ENCODE data around the gene TP53I3.
"Not testable (repeated sequence)": the region's sequence is repeated elsewhere in the genome, so short reads cannot be mapped to it uniquely, and the experiment has no call there.

The TP53I3 gene

DNA sequence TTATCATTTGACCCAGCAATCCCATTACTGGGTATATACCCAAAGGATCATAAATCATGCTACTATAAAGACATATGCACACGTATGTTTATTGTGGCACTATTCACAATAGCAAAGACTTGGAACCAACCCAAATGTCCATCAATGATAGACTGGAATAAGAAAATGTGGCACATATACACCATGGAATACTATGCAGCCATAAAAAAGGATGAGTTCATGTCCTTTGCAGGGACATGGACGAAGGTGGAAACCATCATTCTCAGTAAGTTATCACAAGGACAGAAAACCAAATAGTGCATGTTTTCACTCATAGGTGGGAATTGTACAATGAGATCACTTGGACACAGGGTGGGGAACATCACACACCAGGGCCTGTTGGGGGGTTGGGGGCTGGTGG lies 16.1 kb upstream of the TP53I3 start:
- not testable (repeated sequence) for DNase-seq (ENCODE audit: low read depth)

DNA sequence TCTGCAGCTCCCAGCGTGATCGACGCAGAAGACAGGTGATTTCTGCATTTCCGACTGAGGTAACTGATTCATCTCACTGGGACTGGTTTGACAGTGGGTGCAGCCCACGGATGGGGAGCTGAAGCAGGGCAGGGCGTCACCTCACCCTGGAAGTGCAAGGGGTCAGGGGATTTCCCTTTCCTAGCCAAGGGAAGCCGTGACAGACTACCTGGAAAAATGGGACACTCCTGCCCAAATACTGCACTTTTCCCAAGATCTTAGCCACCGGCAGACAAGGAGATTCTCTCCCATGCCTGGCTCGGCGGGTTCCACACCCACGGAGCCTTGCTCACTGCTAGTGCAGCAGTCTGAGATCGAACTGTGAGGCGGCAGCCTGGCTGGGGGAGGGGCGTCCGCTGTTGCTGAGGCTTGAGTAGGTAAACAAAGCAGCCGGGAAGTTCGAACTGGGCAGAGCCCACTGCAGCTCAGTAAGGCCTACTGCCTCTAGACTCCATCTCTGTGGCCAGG lies 10.6 kb upstream of the TP53I3 start:
- DNase-seq (ENCODE audit: low read depth), result not testable (repeated sequence)

DNA sequence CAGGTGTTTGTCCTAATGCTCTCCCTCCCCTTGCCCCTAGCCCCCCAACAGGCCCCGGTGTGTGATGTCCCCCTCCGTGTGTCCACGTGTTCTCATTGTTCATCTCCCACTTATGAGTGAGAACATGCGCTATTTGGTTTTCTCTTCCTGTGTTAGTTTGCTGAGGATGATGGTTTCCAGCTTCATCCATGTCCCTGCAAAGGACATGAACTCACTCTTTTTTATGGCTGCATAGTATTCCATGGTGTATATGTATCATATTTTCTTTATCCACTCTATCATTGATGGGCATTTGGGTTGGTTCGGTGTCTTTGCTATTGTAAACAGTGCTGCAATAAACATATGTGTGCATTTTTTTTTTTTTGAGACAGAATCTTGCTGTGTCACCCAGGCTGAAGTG lies 8.6 kb upstream of the TP53I3 start:
- not testable (repeated sequence) for DNase-seq (ENCODE audit: low read depth)

DNA sequence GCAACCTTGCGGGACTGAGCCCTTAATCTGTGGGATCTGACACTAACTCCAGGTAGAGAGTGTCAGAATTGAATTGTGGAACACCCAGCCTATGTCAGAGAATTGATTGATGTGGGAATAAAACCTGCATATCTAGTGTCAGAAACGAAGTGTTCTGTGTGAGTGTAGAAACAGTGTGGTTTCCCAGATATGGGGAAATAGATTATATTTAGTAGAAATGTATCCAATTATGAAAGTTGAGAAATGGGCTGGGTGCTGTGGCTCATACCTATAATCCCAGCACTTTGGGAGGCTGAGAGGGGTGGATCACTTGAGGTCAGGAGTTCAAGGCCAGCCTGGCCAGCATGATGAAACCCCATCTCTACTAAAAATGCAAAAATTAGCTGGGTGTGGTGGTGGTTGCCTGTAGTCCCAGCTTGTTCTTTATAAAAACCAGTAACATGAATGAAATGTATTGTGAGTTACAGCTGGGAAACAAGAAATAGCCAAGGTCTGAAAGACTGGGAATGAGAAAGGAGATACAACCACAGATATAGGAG lies 4.3 kb upstream of the TP53I3 start:
- DNase-seq (ENCODE audit: low read depth), result no peak

DNA sequence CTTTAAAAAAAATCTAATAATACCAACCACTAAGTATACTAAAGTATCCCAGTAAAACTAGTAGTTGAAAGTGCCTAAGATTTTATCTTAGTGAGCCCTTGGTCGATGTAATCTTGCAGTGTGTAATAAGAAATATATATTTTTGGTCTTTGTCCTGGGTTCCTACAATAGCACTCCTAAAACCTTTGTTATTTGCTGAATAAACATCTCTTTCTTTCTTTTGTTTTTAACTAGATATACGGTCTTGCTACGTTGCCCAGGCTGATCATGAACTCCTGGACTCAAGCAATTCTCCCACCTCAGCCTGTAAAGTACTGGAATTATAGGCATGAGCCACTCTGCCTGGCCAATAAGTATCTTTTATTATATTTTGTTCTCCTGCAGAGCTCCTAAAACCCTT lies 2.4 kb upstream of the TP53I3 start:
- no peak for DNase-seq (ENCODE audit: low read depth)

DNA sequence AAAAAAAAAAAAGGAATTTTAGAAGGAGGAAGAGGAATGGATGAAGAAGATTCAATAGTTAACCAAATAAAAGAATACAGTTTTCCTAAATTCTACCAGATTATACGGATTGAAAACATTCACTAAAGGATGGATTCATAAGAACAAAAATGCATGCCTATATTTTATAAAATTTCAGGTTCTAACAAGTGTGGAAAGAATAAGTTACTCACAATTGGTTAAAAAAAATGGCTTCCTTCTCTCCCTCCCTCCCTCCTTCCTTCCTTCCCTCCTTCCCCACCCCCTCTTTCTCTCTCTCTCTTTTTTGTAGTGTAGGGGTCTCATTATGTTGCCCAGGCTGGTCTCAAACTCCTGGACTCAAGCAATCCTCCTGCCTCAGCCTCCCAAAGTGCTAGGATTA lies 1.6 kb upstream of the TP53I3 start:
- DNase-seq (ENCODE audit: low read depth), result no peak

DNA sequence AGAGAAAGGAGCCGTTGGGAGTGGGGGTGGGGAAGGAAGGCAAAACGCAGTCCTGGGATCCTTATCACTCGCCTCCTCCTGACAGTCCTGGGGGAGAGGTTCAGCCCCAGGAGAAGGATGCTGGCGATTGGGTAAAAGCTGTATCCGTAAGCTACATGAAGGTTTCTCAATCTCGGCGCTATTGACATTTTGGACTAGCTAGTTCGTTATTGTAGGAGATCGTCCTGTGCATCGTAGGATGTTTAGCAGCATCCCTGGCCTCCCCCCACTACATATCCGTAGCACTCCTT lies 511 bp upstream of the TP53I3 start:
- DNase-seq (ENCODE audit: low read depth), result no peak

DNA sequence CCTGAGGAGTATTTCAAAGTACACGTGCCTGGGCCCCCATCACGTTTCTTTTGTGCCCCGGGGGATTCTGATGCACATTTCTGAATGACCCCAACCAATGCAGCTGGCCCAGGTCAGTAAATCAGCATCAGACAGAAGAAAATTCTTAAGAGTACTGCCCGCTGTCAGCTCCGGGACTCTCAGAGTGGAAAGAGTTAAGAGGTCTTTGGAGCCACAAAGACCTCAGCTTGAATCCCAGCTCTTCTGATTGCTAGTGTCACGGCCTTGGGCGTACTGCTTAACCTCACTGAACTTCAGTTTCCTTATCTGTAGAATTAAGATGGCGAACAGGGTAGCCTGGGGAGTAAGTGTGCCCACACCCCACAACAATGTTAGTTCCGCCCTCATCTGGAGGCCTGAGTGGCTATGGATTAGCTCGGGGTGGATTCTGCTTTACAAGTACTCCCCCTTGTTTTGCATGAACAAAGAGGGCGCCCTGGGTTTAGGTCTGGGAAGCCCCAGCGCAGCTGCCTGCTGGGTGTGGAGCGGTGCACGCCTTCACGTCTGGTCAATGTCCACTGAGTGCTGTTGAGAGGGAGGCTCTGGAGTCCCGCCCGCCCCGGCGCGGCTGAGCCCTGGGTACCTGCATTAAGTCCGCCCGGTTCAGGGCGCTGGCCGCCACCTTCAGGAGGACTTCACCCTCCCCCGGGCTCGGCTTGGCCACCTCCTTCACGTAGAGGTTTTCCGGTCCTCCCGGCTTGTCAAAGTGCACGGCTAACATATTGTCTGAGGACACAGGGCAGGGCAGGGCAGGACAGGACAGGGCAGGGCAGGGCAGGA lies 858 bp downstream of the TP53I3 start:
- DNase-seq (ENCODE audit: low read depth), result peak; percentile 83

DNA sequence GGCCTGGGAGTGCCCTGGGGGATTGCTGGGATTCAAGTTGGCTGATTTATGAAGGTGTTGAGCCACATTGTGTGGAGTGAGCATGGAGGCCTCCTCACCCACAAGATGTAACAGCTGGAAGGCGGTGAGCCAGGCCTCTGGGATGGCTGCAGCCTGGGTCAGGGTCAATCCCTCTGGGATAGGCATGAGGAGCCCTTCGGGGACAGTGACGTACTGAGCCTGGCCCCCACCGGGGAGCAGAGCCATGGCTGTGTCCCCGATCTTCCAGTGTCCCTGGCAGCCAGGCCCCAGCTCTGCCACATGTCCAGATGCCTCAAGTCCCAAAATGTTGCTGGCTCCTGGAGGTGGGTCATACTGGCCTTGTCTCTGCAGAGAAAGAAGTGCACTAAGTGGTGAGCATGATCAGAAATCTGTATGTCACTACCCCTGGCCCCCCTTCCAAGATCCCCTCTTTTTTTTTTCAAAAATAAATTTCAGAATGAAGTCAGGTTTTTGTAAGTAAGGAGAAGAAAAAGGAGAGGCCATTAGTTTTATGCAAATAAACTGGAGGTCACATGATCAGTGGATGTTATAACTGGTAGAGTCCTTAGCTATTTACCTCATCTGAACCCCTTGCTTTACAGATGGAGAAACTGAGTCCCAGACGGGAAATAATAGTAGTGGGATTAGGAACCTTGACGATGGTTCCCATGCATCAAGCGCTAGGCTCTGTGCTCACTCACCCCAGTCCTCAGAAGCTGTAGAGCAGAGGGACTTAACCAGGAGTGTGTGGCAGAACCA lies 1.7 kb downstream of the TP53I3 start:
- no peak for DNase-seq (ENCODE audit: low read depth)

DNA sequence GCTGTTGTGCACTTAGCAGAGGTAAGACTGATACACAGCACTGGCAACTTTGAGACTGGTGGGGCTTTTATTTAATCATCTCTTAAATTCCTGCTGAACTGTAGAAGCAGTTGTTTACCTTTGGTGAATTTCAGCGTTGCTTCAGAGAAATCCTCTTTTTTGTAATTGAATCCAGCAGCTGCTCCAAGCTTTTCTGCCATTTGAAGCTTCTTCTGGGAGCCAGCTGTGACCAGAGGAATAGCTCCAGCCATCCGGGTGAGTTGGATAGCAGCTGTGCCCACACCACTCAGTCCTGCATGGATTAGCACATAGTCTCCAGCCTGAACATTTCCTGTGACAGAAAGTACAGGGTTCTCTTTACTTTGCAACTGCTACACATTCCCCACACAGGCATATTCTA lies 3.9 kb downstream of the TP53I3 start:
- no peak for DNase-seq (ENCODE audit: low read depth)

DNA sequence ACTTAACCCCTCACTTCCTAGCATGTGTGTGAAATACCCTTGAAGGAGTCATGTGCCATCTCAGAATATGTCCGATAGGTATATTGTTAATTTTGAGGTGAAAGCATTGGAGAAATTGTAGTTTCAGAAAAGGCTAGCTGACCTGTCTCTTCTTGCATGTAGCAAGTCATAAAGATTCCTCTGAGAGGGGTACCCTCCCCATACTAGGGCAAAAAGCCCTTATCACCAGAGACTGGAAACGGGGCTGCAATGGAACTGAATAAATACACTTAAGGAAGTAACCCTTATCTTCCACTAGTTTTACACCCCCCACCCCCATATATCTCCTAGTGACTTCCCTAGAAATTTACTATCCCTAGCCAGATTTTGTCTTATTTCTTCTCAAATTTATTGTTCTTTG lies 6.8 kb downstream of the TP53I3 start:
- DNase-seq (ENCODE audit: low read depth), result no peak

DNA sequence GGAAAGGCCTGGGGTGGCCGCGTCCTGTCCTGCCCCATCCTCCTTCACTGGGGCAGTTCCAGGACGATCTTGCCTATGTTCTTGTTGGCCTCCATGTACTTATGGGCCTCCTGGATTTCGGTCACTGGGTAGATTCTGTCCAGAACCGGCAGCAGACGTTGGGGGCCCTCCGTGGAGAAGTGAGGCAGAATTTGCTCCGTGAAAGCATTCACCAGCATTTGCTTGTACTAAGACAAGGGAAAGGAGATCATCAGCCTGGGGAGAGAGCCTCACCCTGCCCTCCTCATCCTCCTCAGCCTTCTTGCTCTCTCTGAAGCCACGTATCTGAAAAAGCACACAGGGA lies 7.1 kb downstream of the TP53I3 start:
- no peak for DNase-seq (ENCODE audit: low read depth)

DNA sequence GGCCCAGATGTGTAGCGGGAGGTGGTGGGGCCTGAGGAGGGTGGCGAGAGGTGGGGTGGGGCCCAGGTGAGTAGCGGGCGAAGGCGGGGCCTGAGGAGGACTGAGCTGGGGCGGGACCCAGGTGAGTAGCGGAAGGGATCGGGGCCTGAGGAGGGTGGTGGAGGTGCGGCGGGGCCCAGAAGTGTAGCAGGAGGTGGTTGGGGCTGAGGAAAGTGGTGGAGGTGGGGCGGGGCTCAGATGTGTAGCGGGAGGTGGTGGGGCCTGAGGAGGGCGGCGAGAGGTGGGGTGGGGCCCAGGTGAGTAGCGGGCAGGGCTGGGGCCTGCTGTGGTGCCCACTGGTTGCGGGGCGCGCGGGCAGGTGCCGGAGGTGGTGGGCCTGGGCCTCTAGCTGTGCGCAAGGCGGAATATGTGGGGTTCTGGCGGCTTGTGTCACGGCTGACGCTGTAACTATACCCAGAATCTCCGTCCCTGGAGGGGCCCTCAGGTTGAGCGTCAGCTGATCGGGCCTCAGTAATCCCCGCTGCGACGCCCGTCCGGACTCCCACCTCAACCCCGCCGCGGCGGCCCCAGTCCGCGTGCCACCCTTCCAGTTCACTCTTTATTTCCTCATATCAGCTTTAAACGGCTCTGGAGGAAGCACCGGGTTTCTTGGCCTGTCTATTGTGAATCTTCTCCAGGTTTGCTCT lies 7.6 kb downstream of the TP53I3 start:
- no peak for DNase-seq (ENCODE audit: low read depth)

DNA sequence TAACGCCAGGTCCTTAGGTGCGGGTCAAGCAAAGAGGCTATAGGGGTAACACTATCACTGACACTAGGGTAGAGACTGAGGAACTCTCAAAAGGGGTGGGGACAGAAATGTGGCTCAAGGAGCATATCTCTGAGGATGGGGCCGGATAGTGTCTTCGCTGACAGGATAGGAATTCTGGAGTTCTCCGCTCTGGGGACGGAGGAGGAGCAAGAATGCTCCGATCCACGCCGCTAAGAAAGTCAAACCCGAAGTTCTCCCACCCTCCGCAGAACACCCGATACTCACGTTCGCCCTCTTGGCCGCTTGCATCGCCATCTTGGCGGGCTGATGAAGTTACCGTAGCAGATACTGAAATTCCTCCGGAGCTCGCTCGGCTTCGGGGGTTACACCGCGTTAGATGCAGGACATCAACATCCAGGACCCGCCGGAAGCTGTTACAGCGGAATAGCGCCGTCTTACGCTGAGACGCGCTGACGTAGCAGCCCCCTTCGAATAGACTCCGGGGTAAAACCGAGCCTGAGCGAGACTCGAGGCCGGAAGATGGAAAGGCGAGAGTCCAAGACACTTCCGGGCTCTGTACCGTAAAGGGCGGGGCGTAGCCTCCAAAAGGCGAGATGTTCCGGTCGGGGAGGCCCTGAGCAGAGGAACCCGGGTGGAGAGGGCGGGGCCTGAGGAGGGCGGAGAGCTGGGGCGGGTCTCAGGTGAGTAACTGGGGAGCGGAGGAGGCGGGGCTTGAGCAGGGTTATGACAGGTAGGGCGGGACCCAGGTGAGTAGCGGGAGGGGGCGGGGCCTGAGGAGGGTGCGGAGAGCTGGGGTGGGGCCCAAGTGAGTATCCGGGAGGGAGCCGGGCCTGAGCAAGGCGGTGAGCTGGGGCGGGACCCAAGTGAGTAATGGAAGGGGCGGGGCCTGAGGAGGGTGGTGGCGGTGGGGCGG lies 8.5 kb downstream of the TP53I3 start, which contains the start of gene SF3B6:
Gene SF3B6 (minus strand): TSS at position 412 of the 934 bp plus-strand sequence. CDS start 97 bp downstream, at position 315.
- DNase-seq (ENCODE audit: low read depth), result peak; percentile 97

DNA sequence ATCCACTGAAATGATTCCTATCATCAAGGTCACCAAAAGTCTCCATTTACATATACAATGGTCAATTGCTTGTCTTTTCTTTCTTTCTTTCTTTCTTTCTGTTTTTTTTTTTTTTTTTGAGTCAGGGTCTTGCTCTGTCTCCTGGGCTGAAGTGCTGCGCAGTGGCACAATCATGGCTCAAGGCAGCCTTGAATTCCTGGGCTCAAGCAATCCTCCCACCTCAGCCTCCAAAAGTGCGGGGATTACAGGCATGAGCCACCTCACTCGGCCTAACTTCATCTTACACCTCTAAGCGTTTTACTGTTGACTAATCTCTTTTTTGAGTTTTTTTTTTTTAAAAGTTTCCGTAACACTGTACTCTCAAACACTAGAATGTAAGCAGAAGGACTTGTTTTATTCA lies 9.4 kb downstream of the TP53I3 start:
- DNase-seq (ENCODE audit: low read depth), result no peak

DNA sequence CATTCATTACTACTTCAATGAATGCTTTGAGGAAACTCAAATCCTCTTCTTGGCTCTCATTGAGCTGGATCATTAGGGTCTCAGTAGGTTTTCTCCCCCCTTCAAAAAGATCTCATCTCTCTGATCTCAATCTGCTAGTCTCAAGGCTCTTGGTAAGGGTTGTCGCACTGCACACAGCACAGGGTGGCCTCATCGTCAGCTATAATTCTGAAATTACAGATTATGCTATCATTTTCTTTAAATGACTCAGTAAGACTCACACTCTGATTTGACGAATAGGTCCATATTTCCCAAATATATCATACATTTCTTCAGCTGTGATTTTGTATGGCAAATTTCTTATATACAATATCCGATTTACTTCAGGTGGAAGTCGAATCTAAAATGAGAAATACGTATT lies 10.8 kb downstream of the TP53I3 start:
- DNase-seq (ENCODE audit: low read depth), result no peak

DNA sequence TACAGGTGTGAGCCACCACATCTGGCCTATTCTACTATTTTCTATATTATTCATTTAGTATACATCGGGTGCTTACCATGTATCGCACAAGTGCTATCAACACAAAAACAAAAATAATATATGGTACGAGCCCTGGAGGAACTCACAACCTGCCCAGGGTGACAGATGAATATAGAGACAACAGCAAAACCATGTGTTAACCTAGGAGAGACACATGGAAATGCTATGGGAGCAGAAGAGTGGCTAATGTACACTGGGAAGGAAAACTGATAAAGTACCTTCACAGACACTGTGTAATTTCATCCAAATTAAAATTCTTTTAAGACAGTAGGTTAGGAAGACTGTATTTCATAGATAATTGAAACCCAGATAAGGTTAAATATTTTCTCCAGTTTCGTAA lies 12.4 kb downstream of the TP53I3 start:
- DNase-seq (ENCODE audit: low read depth), result no peak

DNA sequence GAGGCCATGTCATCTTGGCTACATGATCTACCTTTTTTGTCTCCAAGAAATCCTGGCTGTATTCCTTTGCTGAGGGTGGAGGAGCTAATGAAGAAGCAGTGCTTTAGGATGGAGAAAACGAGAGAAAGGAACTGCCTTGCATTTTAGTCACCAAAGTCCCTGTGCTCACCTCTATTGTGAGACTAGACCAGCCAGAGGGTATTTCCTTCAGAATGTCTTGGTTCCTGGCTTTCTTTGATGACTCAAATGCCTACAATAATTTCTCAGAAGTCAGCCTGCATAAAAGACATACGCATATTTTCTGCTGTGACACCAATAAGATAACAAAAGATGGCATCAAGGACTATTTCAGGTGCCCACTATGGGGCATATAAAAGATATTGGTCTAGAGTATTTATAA lies 19.3 kb downstream of the TP53I3 start:
- no peak for DNase-seq (ENCODE audit: low read depth)

DNA sequence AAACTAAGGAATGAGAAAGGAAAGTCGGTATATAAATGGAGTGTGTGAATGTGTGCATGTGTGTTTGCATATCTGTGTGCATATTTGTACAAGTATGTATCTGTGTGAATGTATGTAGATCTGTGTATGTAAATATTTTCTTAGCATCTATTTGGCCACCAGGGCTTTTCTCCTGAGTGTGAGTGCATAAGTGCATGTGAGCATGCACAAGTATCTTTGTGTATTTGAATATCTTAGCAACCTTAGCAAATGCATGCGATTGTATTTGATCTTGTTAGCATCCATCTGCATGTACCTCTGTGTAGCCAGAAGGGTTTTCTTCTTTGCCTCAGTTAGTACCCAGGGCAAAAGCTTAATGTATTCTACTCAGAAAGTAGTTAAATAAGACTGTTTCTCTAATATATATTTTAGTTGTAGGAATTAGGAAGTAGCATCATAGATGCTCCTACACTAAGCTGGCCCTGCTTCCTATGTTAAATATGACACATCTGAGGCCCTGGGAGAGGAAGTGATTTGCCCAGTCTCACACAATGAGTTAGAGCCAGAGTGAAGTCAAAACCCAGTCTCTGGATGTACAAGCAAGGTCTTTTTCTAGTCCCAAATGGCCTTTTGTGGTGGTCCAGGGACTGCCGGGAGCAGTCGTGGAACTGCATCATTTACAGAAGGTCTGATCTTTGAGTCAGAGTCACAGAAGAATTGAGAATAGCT lies 25.9 kb downstream of the TP53I3 start:
- DNase-seq (ENCODE audit: low read depth), result no peak

DNA sequence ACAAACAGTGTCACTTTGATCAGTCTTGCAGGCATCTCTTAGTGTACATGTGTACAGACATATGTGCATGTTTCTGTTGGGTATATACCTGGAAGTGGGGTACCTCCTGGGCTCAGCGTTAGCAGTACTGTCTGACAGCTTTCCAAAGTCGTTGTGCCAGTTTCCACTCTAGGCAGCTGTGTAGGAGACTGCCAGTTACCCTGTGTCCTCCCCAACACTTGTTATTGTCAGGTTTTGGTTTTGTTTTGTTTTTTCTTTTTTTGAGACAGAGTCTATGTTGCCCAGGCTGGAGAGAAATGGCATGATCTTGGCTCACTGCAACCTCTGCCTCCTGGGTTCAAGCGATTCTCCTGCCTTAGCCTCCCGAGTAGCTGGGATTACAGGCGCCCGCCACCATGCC lies 28.9 kb downstream of the TP53I3 start:
- no peak for DNase-seq (ENCODE audit: low read depth)

All from fibroblast of the conjunctiva (primary cell).